ENCODE data around the gene SPATA2.
"Not testable (repeated sequence)": the region's sequence is repeated elsewhere in the genome, so short reads cannot be mapped to it uniquely, and the experiment has no call there.

The SPATA2 gene

DNA sequence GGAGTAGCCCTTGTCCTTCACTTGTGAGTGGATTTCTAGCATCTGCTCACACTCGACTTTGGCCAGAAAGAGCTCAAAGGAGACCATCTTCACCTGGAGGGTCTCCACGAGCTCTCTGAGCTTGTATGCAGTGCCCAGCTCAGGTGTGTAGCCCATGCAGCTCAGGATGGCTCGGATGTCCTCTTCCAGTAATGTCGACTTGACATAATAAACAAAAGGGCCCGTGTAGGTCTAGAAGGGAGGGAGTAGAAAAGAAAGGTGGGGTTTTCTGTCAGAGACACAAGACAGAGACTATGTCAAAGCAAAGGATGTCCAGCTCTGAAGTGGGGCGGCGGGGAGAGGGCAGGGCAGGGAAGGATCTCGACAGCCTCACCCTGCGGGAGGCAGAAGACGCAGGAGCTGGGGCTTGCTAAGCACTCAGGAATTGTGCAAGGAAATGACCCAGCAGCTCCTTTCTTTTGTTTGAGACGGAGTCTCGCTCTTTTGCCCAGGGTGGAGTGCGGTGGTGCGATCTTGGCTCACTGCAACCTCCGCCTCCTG lies 8.6 kb downstream of the SPATA2 start:
- in situ Hi-C loops (cut with MboI; ENCODE audit: low pct_unique_long_range_greater_than_20kb, low sequenced_read_pairs): no loop called here
- no peak for DNase-seq

DNA sequence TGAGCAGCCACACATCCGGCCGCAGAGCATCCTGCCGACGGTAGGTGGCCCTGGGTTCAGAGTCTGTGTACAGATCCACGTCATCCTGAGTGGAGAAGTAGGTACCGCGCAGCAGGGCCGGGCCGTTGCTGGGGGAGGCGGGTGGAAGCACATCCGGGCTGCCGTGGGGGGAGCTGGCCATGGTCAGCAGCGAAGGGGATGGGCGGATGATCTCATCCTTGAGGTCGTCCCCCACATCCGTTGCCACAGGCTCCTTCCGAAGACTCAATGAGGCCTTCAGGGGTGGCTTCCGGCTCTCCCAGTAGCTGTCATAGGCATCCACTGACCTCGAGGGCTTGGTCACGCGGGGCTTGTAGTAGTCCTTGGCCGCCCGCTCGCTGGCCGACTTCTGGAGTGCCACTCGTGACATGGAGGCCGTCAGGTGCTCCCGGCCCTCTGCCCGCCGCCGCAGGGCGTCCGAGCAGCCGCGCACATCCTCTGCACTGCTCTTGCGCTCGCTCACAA lies 9.2 kb downstream of the SPATA2 start:
- in situ Hi-C loops (cut with MboI; ENCODE audit: low pct_unique_long_range_greater_than_20kb, low sequenced_read_pairs): no loop called here
- no peak for DNase-seq

DNA sequence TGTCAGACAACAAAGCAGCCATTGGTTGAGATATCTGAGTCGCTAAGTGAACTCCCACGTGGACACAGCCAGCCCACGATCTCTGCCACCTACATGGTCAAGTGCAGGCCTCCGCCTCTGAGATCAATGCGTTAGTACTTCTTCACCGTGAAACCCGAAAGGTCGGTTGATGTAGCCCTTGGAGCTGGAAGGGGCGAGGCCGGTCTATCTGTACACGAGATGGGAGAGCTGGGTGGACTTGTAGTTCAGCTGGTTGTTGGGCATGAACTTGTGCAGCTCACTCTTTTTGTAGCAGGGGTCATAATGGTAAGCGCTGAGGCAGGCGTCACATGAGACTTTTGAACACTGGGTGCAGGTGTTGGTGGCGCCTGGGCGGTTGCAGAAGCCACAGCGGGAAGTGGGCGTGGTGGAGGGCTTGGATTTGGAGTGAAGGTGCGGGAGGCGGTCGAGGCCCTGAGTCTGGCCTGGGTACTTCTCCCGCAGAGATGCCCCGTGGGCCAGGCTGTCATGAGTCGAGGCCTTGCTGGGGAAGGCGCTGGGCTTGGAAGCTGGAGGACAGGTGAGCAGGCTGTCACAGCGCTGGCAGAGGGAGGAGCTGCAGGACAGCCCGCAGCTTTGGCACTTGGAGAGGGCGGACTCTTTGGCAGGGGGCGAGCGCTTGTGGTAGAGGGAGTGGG lies 9.8 kb downstream of the SPATA2 start:
- no peak for DNase-seq

DNA sequence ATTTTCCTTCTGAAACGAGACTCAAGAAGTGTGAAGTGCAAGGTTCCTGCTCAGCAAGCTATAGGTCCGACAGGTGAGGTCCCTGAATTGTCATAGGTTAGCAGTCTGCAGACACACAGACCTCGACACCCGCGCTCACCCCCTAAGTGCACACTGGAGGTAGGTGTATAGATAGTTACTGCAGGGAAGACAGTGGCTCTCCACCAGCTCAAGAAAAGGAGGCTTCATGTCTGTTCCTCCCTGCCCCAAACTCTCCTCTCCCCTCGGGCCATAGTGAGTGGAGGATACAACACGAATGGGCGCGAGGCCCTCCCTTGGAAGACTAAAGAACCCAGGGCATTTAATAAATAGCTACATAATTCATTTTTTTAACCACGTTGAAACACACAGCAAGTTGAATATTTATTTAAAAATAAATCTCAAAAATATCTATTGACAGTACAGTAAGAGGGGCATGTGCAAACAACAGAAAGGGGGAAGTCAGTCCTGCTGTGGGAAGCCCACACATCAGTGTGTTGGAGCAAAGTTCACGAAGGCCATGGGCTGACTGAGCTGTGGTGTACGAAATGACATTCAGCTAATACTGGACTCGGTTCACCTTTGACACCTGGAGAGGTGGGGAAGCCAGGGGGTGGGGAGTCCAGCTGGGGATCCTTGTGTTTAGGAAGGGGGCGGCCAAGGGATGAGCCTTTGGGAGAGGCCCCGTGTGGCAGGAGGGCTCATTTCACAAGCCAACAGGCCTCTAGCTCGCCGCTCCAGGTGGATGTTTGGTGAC lies 10.7 kb downstream of the SPATA2 start:
- in situ Hi-C loops (cut with MboI; ENCODE audit: low pct_unique_long_range_greater_than_20kb, low sequenced_read_pairs): no loop called here
- no peak for DNase-seq

More for the DNA sequence above, 9.8 kb downstream of the SPATA2 start:
- in situ Hi-C loops (cut with MboI; ENCODE audit: low pct_unique_long_range_greater_than_20kb, low sequenced_read_pairs): no loop called here

DNA sequence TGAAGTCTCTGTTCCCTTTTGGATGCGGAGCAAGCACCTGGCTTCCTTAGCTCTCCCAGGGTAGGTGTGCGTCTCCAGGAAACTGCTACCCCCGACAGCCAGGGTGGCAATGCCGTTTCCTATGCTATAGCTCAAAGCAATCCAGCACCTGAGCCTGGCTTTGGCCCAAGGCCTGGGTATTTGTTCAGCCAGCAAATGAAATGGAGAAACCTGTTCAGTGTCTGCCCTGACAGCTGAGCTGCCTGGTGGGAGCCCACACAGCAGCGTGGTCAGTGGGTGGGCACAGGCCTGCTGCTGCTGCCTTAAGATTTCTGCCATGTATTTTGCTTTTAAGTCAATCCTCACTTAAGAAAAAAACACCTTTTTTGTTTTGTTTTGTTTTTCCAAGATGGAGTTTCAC lies 13.7 kb downstream of the SPATA2 start:
- in situ Hi-C loops (cut with MboI; ENCODE audit: low pct_unique_long_range_greater_than_20kb, low sequenced_read_pairs): no loop called here
- no peak for DNase-seq

DNA sequence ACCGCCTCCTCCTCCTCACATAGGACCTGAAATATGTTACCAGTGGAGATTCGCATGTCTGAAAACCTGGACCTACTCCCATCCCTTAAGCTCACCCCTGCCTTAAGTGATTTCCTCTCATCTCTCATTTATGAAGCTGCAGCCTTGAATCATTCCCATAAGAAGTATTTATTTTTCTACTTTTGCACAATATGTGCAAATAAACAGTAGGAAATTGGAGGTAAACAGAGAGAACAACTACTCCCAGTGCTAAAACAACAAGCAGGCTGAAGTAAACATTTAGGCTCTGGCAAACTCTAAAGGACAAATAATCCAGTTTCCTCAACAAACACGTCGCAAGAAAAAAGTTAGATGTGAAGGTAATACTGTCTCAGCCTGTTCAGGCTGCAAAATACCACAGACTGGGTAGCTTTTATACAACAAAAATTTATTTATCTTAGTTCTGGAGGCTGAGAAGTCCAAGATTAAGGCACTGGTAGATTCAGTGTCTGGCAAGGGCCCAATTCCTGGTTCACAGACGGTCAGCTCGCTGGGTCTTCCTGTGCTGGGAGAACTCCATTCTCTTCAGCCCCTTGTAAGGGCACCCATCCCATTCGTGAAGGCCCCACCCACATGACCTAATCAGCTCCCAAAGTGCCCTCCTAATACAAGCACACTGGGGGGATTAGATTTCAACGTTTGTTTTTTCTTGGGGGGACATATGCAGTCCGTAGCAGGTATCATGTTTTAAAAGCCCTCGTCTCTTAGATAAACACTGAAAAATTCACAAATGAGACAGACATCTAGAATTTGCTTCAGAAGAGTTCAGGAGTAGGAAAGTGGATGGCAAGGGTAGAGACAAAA lies 15.6 kb downstream of the SPATA2 start:
- DNase-seq: no peak
- in situ Hi-C loops (cut with MboI; ENCODE audit: low pct_unique_long_range_greater_than_20kb, low sequenced_read_pairs): loop anchor here (25.0 kb wide), 1 partner anchor 562 kb away; no protein-coding TSS in a partner anchor

DNA sequence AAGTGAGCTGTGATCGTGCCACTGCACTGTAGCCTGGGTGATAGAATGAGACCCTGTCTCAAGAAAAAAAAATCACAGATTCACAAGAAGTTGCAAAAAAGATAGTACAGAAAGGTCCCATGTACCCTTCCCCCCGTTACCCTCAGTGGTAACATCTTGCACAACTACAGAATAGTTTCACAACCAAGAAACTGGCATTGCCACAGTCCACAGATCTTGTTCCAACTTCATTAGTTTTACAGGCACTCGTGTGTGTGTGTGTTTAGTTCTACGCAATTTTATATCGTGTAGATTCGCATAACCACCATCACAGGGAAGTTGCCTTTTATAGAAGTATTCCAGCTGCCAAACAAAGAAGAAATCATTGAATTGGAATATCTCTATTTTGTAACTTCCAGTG lies 19.1 kb downstream of the SPATA2 start:
- DNase-seq: no peak
- in situ Hi-C loops (cut with MboI; ENCODE audit: low pct_unique_long_range_greater_than_20kb, low sequenced_read_pairs): loop anchor here (25.0 kb wide), 1 partner anchor 559 kb away; no protein-coding TSS in a partner anchor

DNA sequence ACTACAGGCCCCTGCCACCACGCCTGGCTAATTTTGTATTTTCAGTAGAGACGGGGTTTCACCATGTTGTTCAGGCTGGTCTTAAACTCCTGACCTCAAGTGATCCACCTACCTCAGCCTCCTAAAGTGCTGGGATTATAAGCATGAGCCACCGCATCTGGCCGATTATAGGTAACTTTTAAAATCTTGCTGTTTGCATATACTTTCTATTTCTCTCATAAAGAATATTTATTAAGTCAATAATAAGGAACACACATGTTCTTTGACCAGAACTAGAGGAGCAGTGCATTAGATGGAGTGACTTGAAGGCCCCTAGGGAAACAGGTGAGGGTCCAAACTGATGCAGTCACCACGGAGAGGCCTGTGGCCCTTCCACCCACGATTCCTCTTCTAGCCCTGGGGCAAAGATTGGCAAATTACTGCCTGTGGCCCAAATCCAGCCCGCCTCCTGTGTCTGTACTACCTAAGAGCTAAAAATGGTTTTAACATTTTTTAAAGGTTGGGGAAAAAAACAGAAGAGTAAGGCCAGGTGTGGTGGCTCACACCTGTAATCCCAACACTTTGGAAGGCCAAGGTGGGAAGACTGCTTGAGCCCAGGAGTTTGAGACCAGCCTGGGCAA lies 19.7 kb downstream of the SPATA2 start:
- DNase-seq: not testable (repeated sequence)
- in situ Hi-C loops (cut with MboI; ENCODE audit: low pct_unique_long_range_greater_than_20kb, low sequenced_read_pairs): loop anchor here (25.0 kb wide), 1 partner anchor 558 kb away; no protein-coding TSS in a partner anchor

DNA sequence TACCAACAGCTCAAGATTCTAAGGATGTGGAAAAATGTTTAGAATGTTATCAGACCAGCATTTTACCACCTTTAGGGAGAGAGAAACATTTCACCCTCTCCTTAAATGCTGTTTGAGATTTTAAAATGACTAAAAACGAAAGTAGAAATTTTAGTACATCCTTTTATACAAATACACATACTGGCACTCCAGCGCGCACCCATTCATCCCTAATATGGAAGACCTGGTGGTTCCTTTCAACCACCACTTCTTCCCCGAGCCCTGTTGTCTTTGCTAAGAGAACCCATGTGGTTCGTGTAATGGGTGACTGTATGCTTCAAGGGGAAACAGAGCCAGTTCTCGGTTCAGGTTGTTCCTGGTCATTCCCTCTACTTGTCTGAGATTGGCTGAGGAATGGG lies 21.3 kb downstream of the SPATA2 start:
- no peak for DNase-seq
- in situ Hi-C loops (cut with MboI; ENCODE audit: low pct_unique_long_range_greater_than_20kb, low sequenced_read_pairs): loop anchor here (25.0 kb wide), 1 partner anchor 557 kb away; no protein-coding TSS in a partner anchor

DNA sequence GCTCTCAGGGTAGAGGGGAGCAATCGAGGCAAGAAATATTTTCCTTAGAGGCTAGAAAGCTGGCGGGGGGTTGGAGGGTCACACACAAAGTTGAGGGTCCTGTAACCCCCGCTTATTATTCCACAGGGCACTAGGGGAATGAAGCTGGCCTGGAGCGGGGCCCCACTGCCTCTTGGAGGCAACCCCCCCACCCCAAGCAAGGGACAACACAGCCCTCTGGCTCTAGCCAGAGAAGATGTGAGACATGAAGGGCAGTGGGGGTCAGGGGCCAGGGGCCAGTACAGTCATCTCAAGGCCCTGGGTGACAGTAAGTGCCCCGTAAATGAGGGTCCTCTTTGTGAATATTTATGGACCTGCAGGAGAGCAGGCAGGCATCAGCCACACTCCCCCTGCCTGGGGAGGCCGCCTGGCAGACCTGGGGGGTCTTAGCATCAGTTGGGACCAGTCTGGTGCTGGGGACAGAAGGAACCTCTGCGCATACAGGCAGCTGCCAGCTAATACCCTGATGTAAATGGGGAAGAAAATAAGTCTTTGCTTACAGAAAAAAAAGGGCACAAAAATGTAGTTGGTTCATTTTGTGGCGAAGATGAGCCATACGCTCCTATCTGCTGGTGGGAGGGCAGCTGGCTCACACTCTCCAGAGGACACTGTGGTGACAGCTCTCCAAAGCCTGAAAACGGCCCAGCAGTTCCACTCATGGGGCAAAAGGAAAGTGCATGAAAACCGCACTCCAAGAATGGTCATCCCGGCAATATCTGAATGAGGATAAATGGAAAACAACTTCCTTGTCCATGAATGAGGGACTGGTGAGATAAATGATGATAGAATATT lies 21.9 kb downstream of the SPATA2 start:
- DNase-seq: no peak
- in situ Hi-C loops (cut with MboI; ENCODE audit: low pct_unique_long_range_greater_than_20kb, low sequenced_read_pairs): loop anchor here (25.0 kb wide), 1 partner anchor 556 kb away; no protein-coding TSS in a partner anchor

DNA sequence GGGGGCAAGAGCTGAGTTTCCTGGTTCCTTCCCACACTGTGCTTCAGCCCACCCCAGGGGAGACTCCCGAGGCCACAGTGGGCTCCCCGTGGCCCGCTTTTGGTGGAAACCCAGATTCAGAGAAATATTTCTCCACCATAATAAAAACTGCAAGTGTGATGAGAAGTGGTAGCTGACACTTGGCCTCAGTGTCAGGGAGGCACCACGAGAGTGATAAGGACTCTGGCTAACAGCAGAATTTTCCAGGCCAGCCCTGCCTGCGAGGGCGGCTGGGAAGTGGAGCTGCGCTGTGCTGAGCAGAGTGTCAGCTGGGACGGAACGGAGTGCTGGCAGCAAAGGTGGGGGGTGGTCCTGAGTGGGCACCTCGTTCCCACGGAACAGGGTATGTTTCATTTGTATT lies 22.5 kb downstream of the SPATA2 start:
- DNase-seq: no peak
- in situ Hi-C loops (cut with MboI; ENCODE audit: low pct_unique_long_range_greater_than_20kb, low sequenced_read_pairs): loop anchor here (25.0 kb wide), 1 partner anchor 556 kb away; no protein-coding TSS in a partner anchor

DNA sequence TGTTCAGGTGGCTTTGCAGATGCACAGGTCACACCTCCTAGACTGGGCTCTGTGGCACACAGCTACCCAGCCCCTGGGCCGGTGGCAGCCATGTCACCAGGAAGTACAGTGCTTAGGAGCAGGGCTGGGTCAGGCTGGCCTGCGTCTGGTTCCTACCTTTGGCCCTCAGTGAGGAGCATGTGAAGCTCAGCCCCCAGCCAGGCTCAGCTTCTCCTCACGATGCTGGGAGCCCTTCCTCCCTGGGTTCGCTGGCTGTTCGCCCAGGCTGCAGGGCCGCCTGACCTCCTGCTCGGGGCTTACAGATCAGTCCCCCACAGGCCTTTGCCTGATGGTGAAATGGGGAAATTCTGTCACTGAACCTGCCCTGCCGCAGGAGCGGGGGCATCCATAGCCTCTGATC lies 23.1 kb downstream of the SPATA2 start:
- in situ Hi-C loops (cut with MboI; ENCODE audit: low pct_unique_long_range_greater_than_20kb, low sequenced_read_pairs): loop anchor here (25.0 kb wide), 1 partner anchor 555 kb away; no protein-coding TSS in a partner anchor
- DNase-seq: no peak

DNA sequence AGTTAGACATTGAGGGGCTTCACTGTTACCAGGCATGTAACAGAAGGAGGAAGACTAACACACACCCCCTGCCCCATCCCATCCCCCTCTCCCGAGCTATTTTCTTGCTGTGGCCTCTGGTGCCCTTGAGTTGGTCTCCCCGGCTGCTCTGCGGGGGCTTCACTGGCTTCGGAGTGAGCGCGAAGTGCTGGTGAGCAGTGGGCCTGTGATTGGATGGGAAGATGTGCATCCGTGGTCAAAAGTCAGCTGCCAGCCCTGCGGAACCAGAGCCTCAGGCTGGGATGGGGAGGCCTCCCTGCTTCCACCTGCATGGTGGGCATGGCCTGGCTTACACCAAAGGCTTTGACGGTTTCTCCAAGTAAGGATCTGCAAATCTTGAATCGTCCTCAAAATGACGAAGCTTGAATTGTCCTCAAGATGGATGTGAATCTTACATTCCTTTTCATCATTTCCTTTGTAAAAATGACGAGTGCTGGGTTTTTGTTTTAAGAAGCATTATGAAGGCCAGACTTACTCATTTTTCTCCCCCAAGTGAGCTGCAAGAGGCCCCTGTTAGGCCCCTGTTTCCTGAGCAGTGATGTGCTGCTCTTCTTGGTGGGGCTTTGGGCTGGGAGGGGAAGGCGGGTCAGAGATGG lies 23.7 kb downstream of the SPATA2 start:
- in situ Hi-C loops (cut with MboI; ENCODE audit: low pct_unique_long_range_greater_than_20kb, low sequenced_read_pairs): loop anchor here (25.0 kb wide), 1 partner anchor 554 kb away; no protein-coding TSS in a partner anchor
- no peak for DNase-seq

DNA sequence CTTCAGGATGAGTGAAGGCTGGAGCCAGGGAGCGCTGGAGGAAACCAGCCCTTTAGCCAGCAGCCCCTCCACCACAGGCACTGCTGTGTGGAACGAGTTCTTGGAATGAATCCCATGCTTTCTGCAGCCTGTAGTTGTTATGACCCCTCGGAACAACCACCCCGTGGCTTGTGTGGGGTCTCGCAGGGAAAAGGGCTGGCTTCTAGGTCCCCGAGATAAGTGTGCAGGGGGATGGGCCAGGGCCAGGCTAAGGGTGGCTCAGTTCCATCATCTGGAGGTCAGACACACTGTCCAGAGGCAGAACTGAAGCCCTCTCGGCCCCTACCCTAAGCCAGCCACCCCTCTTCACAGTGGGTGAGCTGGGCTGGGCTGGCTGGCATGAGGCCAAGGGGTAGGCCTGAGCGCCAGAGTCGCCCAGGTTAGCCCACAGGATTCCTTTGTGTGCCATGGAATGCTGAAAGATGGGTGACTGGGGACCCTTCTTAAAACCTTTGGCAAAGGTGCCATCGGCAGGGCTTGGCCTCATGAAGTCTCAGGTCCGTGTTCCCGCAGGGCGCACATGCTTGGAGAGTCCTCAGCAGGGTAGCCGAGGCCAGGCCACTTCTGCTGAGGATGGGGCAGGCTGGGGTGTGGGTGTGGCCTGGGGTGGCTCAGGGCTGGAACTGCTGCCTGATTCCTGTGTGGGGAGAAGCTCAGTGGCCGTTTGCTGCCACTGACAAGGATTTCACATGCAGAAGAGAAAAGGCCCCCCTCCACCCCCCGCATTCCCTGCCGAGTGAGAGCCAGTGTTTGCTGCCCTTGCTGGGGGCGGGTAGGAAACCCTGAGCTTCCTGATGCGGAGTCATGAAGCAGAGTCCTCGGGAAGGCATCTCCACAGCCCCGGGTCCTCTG lies 24.6 kb downstream of the SPATA2 start:
- DNase-seq: no peak
- in situ Hi-C loops (cut with MboI; ENCODE audit: low pct_unique_long_range_greater_than_20kb, low sequenced_read_pairs): loop anchor here (25.0 kb wide), 1 partner anchor 553 kb away; no protein-coding TSS in a partner anchor

DNA sequence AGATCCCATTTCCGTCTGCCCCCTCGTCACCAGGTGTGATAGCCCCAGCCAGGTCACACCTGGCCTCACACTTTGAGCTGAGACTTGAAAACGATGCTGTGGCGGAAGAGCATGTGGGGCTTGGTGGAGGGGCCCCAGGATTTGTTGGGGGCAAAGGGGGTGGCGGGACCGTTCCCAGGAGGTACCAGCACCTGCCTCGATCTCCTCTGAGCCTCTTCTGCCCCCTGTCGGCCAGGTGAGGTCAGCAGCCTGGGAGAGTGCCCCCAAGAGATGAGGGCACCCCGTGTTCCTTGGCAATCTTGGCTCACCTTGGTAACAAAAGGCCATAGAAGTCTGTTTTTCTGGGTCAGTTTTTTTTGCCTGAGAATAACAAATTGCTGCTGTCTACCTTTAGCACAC lies 25.4 kb downstream of the SPATA2 start:
- in situ Hi-C loops (cut with MboI; ENCODE audit: low pct_unique_long_range_greater_than_20kb, low sequenced_read_pairs): loop anchor here (25.0 kb wide), 1 partner anchor 553 kb away; no protein-coding TSS in a partner anchor
- DNase-seq: no peak
